Esophagus squamous epithelium (tissue), 5 donors: Measurements from ENCODE around the gene MINDY1. TPM values are rescaled to one million over a fixed set of nuclear protein-coding genes. Genes with fewer than 3 reads are reported as not detected.
A peak's percentile ranks its signal among the peaks of the same experiment; 100 is the strongest.

ENCODE experiments used
- DNase-seq: peaks from one replicate; lab custom pipeline; 2025; lab: John Stamatoyannopoulos, UW
- H3K27ac ChIP-seq, 4 donors: fragments of 200-600 bp; sonication (generic); one replicate each; pipeline ENCODE4 v1.5.1; 2016 to 2019; ENCODE audit warnings: mild to moderate bottlenecking in 1 of 4
- H3K27me3 ChIP-seq, 4 donors: fragments of 200-600 bp; sonication (generic); 1 replicate in 3 of 4; 2 replicates in 1 of 4; pipeline versions ENCODE4 v1.5.1 to v1.6.0; 2017 to 2021; ENCODE audit warnings: antibody characterized with exemption in 1 of 4
- H3K36me3 ChIP-seq, 3 donors: fragments of 200-600 bp; sonication (generic); one replicate each; pipeline ENCODE4 v1.5.1; 2016 to 2019
- H3K4me1 ChIP-seq, 3 donors: fragments of 200-600 bp; sonication (generic); one replicate each; pipeline ENCODE4 v1.5.1; 2017 to 2019
- H3K4me3 ChIP-seq, 4 donors: fragments of 200-600 bp; sonication (generic); 1 replicate in 3 of 4; 2 replicates in 1 of 4; pipeline ENCODE4 v1.5.1; 2016 to 2019; ENCODE audit warnings: mild to moderate bottlenecking in 2 of 4, moderate library complexity in 1 of 4
- H3K9me3 ChIP-seq, 3 donors: fragments of 200-600 bp; sonication (generic); one replicate each; pipeline ENCODE4 v1.5.1; 2016 to 2019
- POLR2A ChIP-seq, 4 donors: fragments of 450-650 bp; IDR thresholded peaks; one replicate each; pipeline ENCODE4 v1.6.1; 2017; ENCODE audit warnings: antibody characterized with exemption in 4 of 4, mild to moderate bottlenecking in 4 of 4, moderate library complexity in 3 of 4
- WGBS, 2 donors: methylation state at CpG; one replicate each; pipeline ENCODE4 v1.1.5; 2018; 5-methylcytosine and 5-hydroxymethylcytosine counted together
- intact Hi-C: fragments of 100-400 bp; cut with DNase I; formaldehyde crosslinking; loops from one replicate; pipeline ENCODE4 v1.15.0; 2022
- total RNA-seq, 4 donors: library from RNA; depleted of rRNA; stranded (reverse); fragments of >200 nt; gene quantifications; one replicate each; pipeline ENCODE4 v1.1.0, GENCODE V29; 2016
- TF ChIP-seq, protein P1 (sequence below), 6 experiments: fragments of 450-650 bp in 4 of 6; fragments of 200-600 bp in 2 of 6; sonication (generic) in 2 of 6; IDR thresholded peaks; one replicate each; pipeline ENCODE4 v1.5.1; 2016 to 2019; ENCODE audit warnings: antibody characterized with exemption in 6 of 6, mild to moderate bottlenecking in 4 of 6, moderate library complexity in 4 of 6
- donor health status: DM: yes; HTN: yes; CAD: no.

The MINDY1 gene
- total RNA-seq, 4 donors from 2014 or later: 25.4 to 52.5 (median 37.1) TPM

DNA sequence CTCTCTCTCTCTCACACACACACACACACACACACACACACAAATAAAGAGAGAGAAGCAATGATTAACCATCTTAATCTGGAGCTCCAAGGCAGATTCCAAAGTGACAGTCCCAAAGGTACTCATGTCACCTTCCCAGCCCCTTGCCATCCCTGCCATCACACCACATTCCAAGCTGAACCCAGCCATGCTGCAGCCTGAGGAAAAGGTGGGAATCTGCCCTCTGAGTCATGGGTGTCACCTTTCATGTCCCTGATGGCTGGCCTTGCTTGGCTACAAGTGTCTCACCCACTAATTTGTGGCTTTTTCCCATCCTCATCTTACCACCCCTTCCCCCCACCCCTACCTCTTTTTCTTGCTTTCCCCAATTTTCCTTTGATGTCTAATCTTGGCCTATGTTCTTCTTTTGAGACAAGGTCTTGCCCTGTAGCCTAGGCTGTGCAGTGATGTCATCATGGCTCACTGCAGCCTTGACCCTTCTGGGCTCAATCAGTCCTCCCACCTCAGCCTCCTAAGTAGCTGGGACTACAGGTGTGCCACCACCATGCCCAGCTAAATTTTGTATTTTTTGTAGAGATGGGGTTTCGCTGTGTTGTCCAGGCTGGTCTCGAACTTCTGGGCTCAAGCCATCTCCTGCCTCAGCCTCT is 21.4 kb downstream of the MINDY1 start:
- intact Hi-C loops: no loop called here
- Histone ChIP-seq H3K9me3 (no peaks in the 10 kb centered on the region), H3K4me1 (peaks cover 0 to 19% (median 10%) of the 10 kb centered on the region in 3 donors), H3K27me3 (no peaks in the 10 kb centered on the region), H3K4me3 (no peak overlapping the region), H3K27ac (no peak overlapping the region), H3K36me3 (no peaks in the 10 kb centered on the region)
- TF ChIP-seq, protein P1, sequence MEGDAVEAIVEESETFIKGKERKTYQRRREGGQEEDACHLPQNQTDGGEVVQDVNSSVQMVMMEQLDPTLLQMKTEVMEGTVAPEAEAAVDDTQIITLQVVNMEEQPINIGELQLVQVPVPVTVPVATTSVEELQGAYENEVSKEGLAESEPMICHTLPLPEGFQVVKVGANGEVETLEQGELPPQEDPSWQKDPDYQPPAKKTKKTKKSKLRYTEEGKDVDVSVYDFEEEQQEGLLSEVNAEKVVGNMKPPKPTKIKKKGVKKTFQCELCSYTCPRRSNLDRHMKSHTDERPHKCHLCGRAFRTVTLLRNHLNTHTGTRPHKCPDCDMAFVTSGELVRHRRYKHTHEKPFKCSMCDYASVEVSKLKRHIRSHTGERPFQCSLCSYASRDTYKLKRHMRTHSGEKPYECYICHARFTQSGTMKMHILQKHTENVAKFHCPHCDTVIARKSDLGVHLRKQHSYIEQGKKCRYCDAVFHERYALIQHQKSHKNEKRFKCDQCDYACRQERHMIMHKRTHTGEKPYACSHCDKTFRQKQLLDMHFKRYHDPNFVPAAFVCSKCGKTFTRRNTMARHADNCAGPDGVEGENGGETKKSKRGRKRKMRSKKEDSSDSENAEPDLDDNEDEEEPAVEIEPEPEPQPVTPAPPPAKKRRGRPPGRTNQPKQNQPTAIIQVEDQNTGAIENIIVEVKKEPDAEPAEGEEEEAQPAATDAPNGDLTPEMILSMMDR (IDR thresholded peaks at IDR 0.05): no peak
- TF ChIP-seq POLR2A (IDR thresholded peaks at IDR 0.05): no peak
- DNase-seq: no peak
- WGBS, 2 donors: 83 to 94% methylated on average over 2 of the region's 2 CpGs

GRCh38 chr1:150981805-150982712 is 24.6 kb downstream of the MINDY1 start, which contains the start of gene ANXA9:
ANXA9 (plus strand) TSS chr1:150982292; CDS start chr1:150983106, 814 bp downstream.
- no peak for TF ChIP-seq POLR2A (IDR thresholded peaks at IDR 0.05)
- TF ChIP-seq, protein P1 (IDR thresholded peaks at IDR 0.05): no peak
- Histone ChIP-seq H3K27ac (peak within 1 kb of the TSS in 1 of 4 donors; percentile 21), H3K27me3 (no peaks in the 10 kb centered on the region), H3K4me1 (peaks cover 11 to 50% (median 27%) of the 10 kb centered on the region in 3 donors), H3K9me3 (no peaks in the 10 kb centered on the region), H3K4me3 (no peak within 1 kb of the TSS), H3K36me3 (no peaks in the 10 kb centered on the region)
- no peak for DNase-seq
- intact Hi-C loops: no loop called here
- WGBS, 2 donors: 33 to 68% methylated on average over 4 to 5 of the region's 12 CpGs

DNA sequence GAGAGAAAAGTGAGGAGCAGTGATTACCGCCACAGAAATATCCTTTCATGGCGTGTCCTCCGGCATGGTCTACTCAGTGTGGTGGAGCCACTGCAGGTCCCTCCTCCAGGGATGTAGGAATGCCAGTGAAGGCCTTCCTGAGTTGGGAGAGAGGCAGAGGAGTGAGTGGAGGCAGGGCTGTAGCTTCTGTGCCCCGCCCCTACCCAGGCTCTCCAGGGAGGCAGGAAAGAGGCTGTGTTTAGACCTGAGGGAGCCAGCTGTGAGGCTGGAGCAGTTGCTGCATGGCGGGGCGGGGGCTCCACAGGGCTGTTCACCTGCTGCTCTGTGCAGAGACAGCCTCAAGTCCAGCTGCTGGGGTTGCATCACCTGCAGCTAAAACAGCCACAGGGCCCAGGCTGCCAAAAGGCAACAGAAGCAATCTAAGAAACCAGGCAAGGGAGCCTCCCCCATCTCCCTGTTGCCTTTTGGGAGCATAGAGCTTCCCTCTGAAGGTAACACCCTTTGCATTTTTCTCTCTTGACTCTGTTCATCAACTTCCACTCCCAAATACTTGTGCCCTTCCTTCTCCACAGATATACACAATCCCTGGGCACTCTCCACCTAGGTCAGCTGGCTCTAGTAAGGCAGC is 25.4 kb downstream of the MINDY1 start:
- no peak for TF ChIP-seq POLR2A (IDR thresholded peaks at IDR 0.05)
- H3K36me3 ChIP-seq: no peaks in the 10 kb centered on the region
- no peak for DNase-seq
- H3K9me3 ChIP-seq: no peaks in the 10 kb centered on the region
- 76 to 77% methylated on average over 4 to 6 of the region's 6 CpGs for WGBS, 2 donors
- H3K4me1 ChIP-seq: peaks cover 14 to 58% (median 30%) of the 10 kb centered on the region in 3 donors
- peak overlapping the region in 1 of 4 donors; percentile 21 for H3K27ac ChIP-seq
- intact Hi-C loops: no loop called here
- H3K4me3 ChIP-seq: no peak overlapping the region
- no peaks in the 10 kb centered on the region for H3K27me3 ChIP-seq

- intact Hi-C loops: no loop called here
- H3K27me3 ChIP-seq: no peaks in the 10 kb centered on the region
- no peak for TF ChIP-seq POLR2A (IDR thresholded peaks at IDR 0.05)
- TF ChIP-seq, protein P1 (IDR thresholded peaks at IDR 0.05): peak; percentile 96 to 99 (median 98)
- H3K27ac ChIP-seq: peak overlapping the region; percentile 32 to 63 (median 61)
- no peaks in the 10 kb centered on the region for H3K36me3 ChIP-seq
- WGBS, 2 donors: 10 to 14% methylated on average over 12 to 23 of the region's 23 CpGs
- DNase-seq: no peak
- peak overlapping the region in 3 of 4 donors; percentile 24 to 46 (median 26) for H3K4me3 ChIP-seq
- peaks cover 14 to 69% (median 34%) of the 10 kb centered on the region in 3 donors for H3K4me1 ChIP-seq
- H3K9me3 ChIP-seq: no peaks in the 10 kb centered on the region
Measured at GRCh38 chr1:150979092-150980056, 27.3 kb downstream of the MINDY1 start.
